ENCODE data around the gene THSD4. TPM values are rescaled to one million over a fixed set of nuclear protein-coding genes. Genes with fewer than 3 reads are reported as not detected.
A peak's percentile ranks its signal among the peaks of the same experiment; 100 is the strongest.

THSD4 gene
- total RNA-seq, 4 donors from 2014 or later = 16.6 to 25.3 (median 24.1) TPM

DNA sequence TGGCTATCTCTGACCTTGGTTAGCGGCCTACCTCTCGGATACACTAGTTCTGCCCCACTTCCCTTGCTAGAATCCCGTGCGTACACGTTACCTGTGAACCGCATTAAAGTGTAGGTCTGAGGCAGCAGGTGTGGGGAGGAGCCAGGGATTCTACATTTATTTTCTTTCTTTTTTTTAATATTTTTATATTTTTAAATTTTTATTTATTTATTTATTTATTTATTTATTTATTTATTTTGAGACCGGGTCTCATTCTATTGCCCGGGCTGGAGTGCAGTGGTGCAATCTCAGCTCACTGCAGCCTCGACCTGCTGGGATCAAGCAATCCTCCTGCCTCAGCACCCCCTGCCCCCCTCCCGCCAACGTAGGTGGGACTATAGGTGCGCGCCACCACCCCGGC, 634.2 kb downstream of the THSD4 start:
- Histone ChIP-seq H3K27me3 (no peaks in the 10 kb centered on the region), H3K4me1 (no peaks in the 10 kb centered on the region), H3K27ac (no peak overlapping the region), H3K9me3 (no peaks in the 10 kb centered on the region), H3K4me3 (no peak overlapping the region), H3K36me3 (peaks cover 5% of the 10 kb centered on the region)
- DNase-seq (ENCODE audit: low spot score in 2 of 2) = no peak
- no peak for TF ChIP-seq CTCF (IDR thresholded peaks at IDR 0.05)
- TF ChIP-seq EP300 (IDR thresholded peaks at IDR 0.05) = no peak
- no peak for TF ChIP-seq POLR2A (IDR thresholded peaks at IDR 0.05)
- no peak for TF ChIP-seq POLR2AphosphoS5 (IDR thresholded peaks at IDR 0.05)
- WGBS = 95% methylated on average over 14 of the region's 14 CpGs

GRCh38 chr15:71752128-71752527, 636.9 kb downstream of the THSD4 start:
- Histone ChIP-seq H3K4me1 (no peaks in the 10 kb centered on the region), H3K4me3 (no peak overlapping the region), H3K36me3 (peaks cover 5% of the 10 kb centered on the region), H3K9me3 (no peaks in the 10 kb centered on the region), H3K27me3 (no peaks in the 10 kb centered on the region), H3K27ac (no peak overlapping the region)
- 68% methylated on average over 4 of the region's 4 CpGs for WGBS
- DNase-seq (ENCODE audit: low spot score in 2 of 2) = no peak
- TF ChIP-seq POLR2AphosphoS5 (IDR thresholded peaks at IDR 0.05) (no peak), CTCF (IDR thresholded peaks at IDR 0.05) (no peak), POLR2A (IDR thresholded peaks at IDR 0.05) (no peak)

- Histone ChIP-seq H3K27ac (no peak overlapping the region), H3K4me3 (no peak overlapping the region), H3K27me3 (no peaks in the 10 kb centered on the region), H3K36me3 (peaks cover 5% of the 10 kb centered on the region), H3K4me1 (no peaks in the 10 kb centered on the region), H3K9me3 (no peaks in the 10 kb centered on the region)
- DNase-seq (ENCODE audit: low spot score in 2 of 2) = no peak
- TF ChIP-seq CTCF (IDR thresholded peaks at IDR 0.05) (peak in 1 of 2 donors; percentile 12), EP300 (IDR thresholded peaks at IDR 0.05) (no peak)
- WGBS = 71% methylated on average over 11 of the region's 11 CpGs
These were observed 637.5 kb downstream of the THSD4 start for GRCh38 chr15:71752604-71753289.

- 82% methylated on average over 1 of the region's 1 CpG for WGBS
- Histone ChIP-seq H3K36me3 (peaks cover 5% of the 10 kb centered on the region), H3K27ac (no peak overlapping the region), H3K4me1 (no peaks in the 10 kb centered on the region), H3K27me3 (no peaks in the 10 kb centered on the region), H3K9me3 (no peaks in the 10 kb centered on the region), H3K4me3 (no peak overlapping the region)
- TF ChIP-seq EP300 (IDR thresholded peaks at IDR 0.05) = no peak
- TF ChIP-seq CTCF (IDR thresholded peaks at IDR 0.05) = no peak
- TF ChIP-seq POLR2AphosphoS5 (IDR thresholded peaks at IDR 0.05) = no peak
- no peak for DNase-seq (ENCODE audit: low spot score in 2 of 2)
These were observed 638.1 kb downstream of the THSD4 start for GRCh38 chr15:71753346-71753745.

DNA sequence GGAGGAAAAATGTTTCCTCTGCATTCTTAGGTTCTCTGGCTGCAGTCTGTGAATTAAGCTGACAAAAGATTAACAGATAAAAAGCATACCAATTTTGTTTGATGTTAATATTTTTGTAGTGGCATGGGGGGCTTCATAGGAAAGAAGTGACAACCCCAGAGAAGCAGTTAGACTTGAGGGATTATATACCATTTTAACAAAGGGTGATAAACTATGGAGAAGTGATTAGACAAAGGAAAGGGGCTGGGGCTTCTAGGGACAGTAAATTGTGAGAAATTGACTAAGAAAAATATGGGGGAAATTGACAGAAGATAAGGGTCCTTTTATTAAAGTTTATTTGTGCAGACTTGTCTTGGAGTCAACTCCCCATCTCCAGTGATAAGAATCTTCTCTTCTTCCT, 639.4 kb downstream of the THSD4 start:
- Histone ChIP-seq H3K4me1 (no peaks in the 10 kb centered on the region), H3K27me3 (no peaks in the 10 kb centered on the region), H3K9me3 (no peaks in the 10 kb centered on the region), H3K4me3 (no peak overlapping the region), H3K27ac (no peak overlapping the region), H3K36me3 (no peaks in the 10 kb centered on the region)
- no peak for TF ChIP-seq CTCF (IDR thresholded peaks at IDR 0.05)
- TF ChIP-seq EP300 (IDR thresholded peaks at IDR 0.05) = no peak
- TF ChIP-seq POLR2AphosphoS5 (IDR thresholded peaks at IDR 0.05) = no peak
- no peak for TF ChIP-seq POLR2A (IDR thresholded peaks at IDR 0.05)
- DNase-seq (ENCODE audit: low spot score in 2 of 2) = no peak

Measured in suprapubic skin (tissue), 4 donors.